HEK293 (cell line): ENCODE data around the gene SGMS1.
A peak's percentile ranks its signal among the peaks of the same experiment; 100 is the strongest.

Experiments used
- CTCF ChIA-PET: fragments of 350-600 bp; formaldehyde crosslinking; extraction: SDS; loops from one replicate; lab custom pipeline; 2021; ENCODE audit warnings: antibody characterized with exemption; lab: Yijun Ruan, JAX
- POLR2A ChIA-PET: fragments of 300-600 bp; formaldehyde crosslinking; extraction: SDS; loops from one replicate; lab custom pipeline; 2020; ENCODE audit warnings: antibody characterized with exemption, inconsistent platforms; lab: Yijun Ruan, JAX
- H3K27ac ChIP-seq: fragments of 200-500 bp; sonication (Bioruptor generic); 2 replicates; pipeline ENCODE4 v1.5.1; 2014; ENCODE audit warnings: low read depth, low read length, control low read depth, inconsistent platforms; ENCODE audit errors: extremely low read depth
- H3K36me3 ChIP-seq, 2 experiments: fragments of 200-500 bp in 1 of 2; sonication (Bioruptor generic) in 1 of 2; 1 replicate in 1 of 2; 2 replicates in 1 of 2; pipeline ENCODE4 v1.5.1; 2014 to 2017; ENCODE audit warnings: inconsistent platforms in 2 of 2, low read length in 2 of 2; ENCODE audit not compliant: control insufficient read depth in 2 of 2, insufficient read depth in 1 of 2
- H3K4me1 ChIP-seq: fragments of 200-500 bp; sonication (Bioruptor generic); 2 replicates; pipeline ENCODE4 v1.5.1; 2014; ENCODE audit warnings: mild to moderate bottlenecking, low read length, inconsistent platforms; ENCODE audit not compliant: control insufficient read depth, insufficient read depth
- H3K4me3 ChIP-seq: 2 replicates; pipeline ENCODE4 v1.5.1; 2011; ENCODE audit warnings: low read depth, mild to moderate bottlenecking, control low read depth, low read length, moderate library complexity
- H3K9me3 ChIP-seq: fragments of 200-500 bp; sonication (Bioruptor generic); 2 replicates; pipeline ENCODE4 v1.5.1; 2014; ENCODE audit warnings: low read depth, low read length, inconsistent platforms; ENCODE audit not compliant: control insufficient read depth, insufficient read depth
- GLI4 ChIP-seq: fragments of 450-650 bp; formaldehyde crosslinking; IDR thresholded peaks from 2 replicates; pipeline ENCODE4 v1.5.1; 2016; ENCODE audit warnings: missing biosample characterization, missing genetic modification characterization
- KLF16 ChIP-seq: fragments of 450-650 bp; formaldehyde crosslinking; IDR thresholded peaks from 2 replicates; pipeline ENCODE4 v1.5.1; 2017; ENCODE audit warnings: missing biosample characterization, missing genetic modification characterization
- KLF7 ChIP-seq: fragments of 450-650 bp; formaldehyde crosslinking; IDR thresholded peaks from 2 replicates; pipeline ENCODE4 v1.5.1; 2016; ENCODE audit warnings: missing biosample characterization, missing genetic modification characterization, borderline replicate concordance
- MZF1 ChIP-seq: fragments of 450-650 bp; formaldehyde crosslinking; IDR thresholded peaks from 2 replicates; pipeline ENCODE4 v1.5.1; 2017; ENCODE audit warnings: missing biosample characterization, missing genetic modification characterization, borderline replicate concordance
- PATZ1 ChIP-seq: fragments of 450-650 bp; formaldehyde crosslinking; IDR thresholded peaks from 2 replicates; pipeline ENCODE4 v1.5.1; 2016; ENCODE audit warnings: missing biosample characterization, missing genetic modification characterization
- REST ChIP-seq: fragments of 450-650 bp; formaldehyde crosslinking; IDR thresholded peaks from 2 replicates; pipeline ENCODE4 v1.5.1; 2016; ENCODE audit warnings: missing biosample characterization, missing genetic modification characterization
- ZBTB17 ChIP-seq: fragments of 450-650 bp; formaldehyde crosslinking; IDR thresholded peaks from 2 replicates; pipeline ENCODE4 v1.5.1; 2016; ENCODE audit warnings: missing biosample characterization, missing genetic modification characterization
- ZBTB21 ChIP-seq: fragments of 450-650 bp; formaldehyde crosslinking; IDR thresholded peaks from 2 replicates; pipeline ENCODE4 v1.5.1; 2017; ENCODE audit warnings: missing biosample characterization, missing genetic modification characterization
- ZBTB49 ChIP-seq: fragments of 450-650 bp; formaldehyde crosslinking; IDR thresholded peaks from 2 replicates; pipeline ENCODE4 v1.5.1; 2016; ENCODE audit warnings: missing biosample characterization, missing genetic modification characterization, low read depth
- ZBTB6 ChIP-seq: fragments of 450-650 bp; formaldehyde crosslinking; IDR thresholded peaks from 2 replicates; pipeline ENCODE4 v1.5.1; 2017; ENCODE audit warnings: missing biosample characterization, missing genetic modification characterization
- ZNF133 ChIP-seq: fragments of 450-650 bp; formaldehyde crosslinking; IDR thresholded peaks from 2 replicates; pipeline ENCODE4 v1.5.1; 2016; ENCODE audit warnings: missing biosample characterization, missing genetic modification characterization
- ZNF140 ChIP-seq: fragments of 450-650 bp; formaldehyde crosslinking; IDR thresholded peaks from 2 replicates; pipeline ENCODE4 v1.5.1; 2016; ENCODE audit warnings: missing biosample characterization, missing genetic modification characterization
- ZNF174 ChIP-seq: fragments of 450-650 bp; formaldehyde crosslinking; IDR thresholded peaks from 2 replicates; pipeline ENCODE4 v1.5.0; 2017; ENCODE audit warnings: missing biosample characterization, mild to moderate bottlenecking, missing genetic modification characterization
- ZNF23 ChIP-seq: fragments of 450-650 bp; formaldehyde crosslinking; IDR thresholded peaks from 2 replicates; pipeline ENCODE4 v1.5.1; 2016; ENCODE audit warnings: missing biosample characterization, missing genetic modification characterization, borderline replicate concordance
- ZNF335 ChIP-seq: fragments of 450-650 bp; formaldehyde crosslinking; conservative IDR thresholded peaks from 2 replicates; pipeline ENCODE4 v1.5.1; 2016; ENCODE audit warnings: missing biosample characterization, missing genetic modification characterization
- ZNF341 ChIP-seq: fragments of 450-650 bp; formaldehyde crosslinking; IDR thresholded peaks from 2 replicates; pipeline ENCODE4; 2016; ENCODE audit warnings: low read depth, missing biosample characterization, missing genetic modification characterization
- ZNF366 ChIP-seq: fragments of 450-650 bp; formaldehyde crosslinking; conservative IDR thresholded peaks from 2 replicates; pipeline ENCODE4 v1.5.1; 2016; ENCODE audit warnings: missing biosample characterization, missing genetic modification characterization
- ZNF394 ChIP-seq: fragments of 450-650 bp; formaldehyde crosslinking; IDR thresholded peaks from 2 replicates; pipeline ENCODE4 v1.5.1; 2016; ENCODE audit warnings: missing biosample characterization, missing genetic modification characterization, mild to moderate bottlenecking, moderate library complexity, borderline replicate concordance
- ZNF488 ChIP-seq: fragments of 450-650 bp; formaldehyde crosslinking; IDR thresholded peaks from 2 replicates; pipeline ENCODE4 v1.5.1; 2016; ENCODE audit warnings: missing biosample characterization, missing genetic modification characterization
- ZNF560 ChIP-seq: fragments of 450-650 bp; formaldehyde crosslinking; IDR thresholded peaks from 2 replicates; pipeline ENCODE4 v1.5.1; 2017; ENCODE audit warnings: missing biosample characterization, missing genetic modification characterization, borderline replicate concordance
- ZNF621 ChIP-seq: fragments of 450-650 bp; formaldehyde crosslinking; IDR thresholded peaks from 2 replicates; pipeline ENCODE4 v1.5.1; 2017; ENCODE audit warnings: missing biosample characterization, missing genetic modification characterization
- ZNF658 ChIP-seq: fragments of 450-650 bp; formaldehyde crosslinking; IDR thresholded peaks from 2 replicates; pipeline ENCODE4; 2016; ENCODE audit warnings: missing biosample characterization, missing genetic modification characterization
- ZNF664 ChIP-seq: fragments of 450-650 bp; formaldehyde crosslinking; IDR thresholded peaks from 2 replicates; pipeline ENCODE4 v1.5.1; 2016; ENCODE audit warnings: missing biosample characterization, missing genetic modification characterization
- ZNF791 ChIP-seq: fragments of 450-650 bp; formaldehyde crosslinking; IDR thresholded peaks from 2 replicates; pipeline ENCODE4 v1.5.1; 2016; ENCODE audit warnings: missing biosample characterization, missing genetic modification characterization
- ZSCAN30 ChIP-seq: fragments of 450-650 bp; IDR thresholded peaks from 2 replicates; pipeline ENCODE4 v1.5.1; 2018; ENCODE audit warnings: missing biosample characterization, mild to moderate bottlenecking, missing genetic modification characterization, moderate library complexity

The SGMS1 gene

GRCh38 chr10:50624866-50625501 is 1.2 kb upstream of the SGMS1 start (continued):
- TF ChIP-seq PATZ1 (tag by site-specific recombination) (no peak), ZNF488 (tag by site-specific recombination) (no peak), ZNF366 (no peak), ZBTB21 (no peak), ZNF133 (tag by site-specific recombination) (no peak), KLF7 (tag by site-specific recombination) (peak; percentile 75; the same call in 1 of the 2 replicates), MZF1 (no peak), ZBTB6 (tag by site-specific recombination) (no peak), ZNF23 (no peak), ZNF621 (tag by site-specific recombination) (no peak), ZBTB49 (no peak), ZNF341 (tag by site-specific recombination) (peak; percentile 83), ZNF664 (no peak)

GRCh38 chr10:50624413-50624865 is 683 bp upstream of the SGMS1 start:
- peak overlapping the region; percentile 84 for H3K27ac ChIP-seq
- H3K9me3 ChIP-seq, result no peaks in the 10 kb centered on the region
- ChIA-PET POLR2A (interaction anchor here (0.5 to 1.5 kb wide), 15 partner anchors 11 to 277 kb away, joined by 3 to 11 read pairs (median 4); partner anchors contain the start of gene ASAH2B), CTCF (interaction anchor here (0.6 to 1.0 kb wide), 7 partner anchors 54 to 282 kb away, joined by 3 to 4 read pairs (median 4); no protein-coding TSS in a partner anchor)
- H3K4me1 ChIP-seq, result peaks cover 14% of the 10 kb centered on the region
- peaks cover 0 to 4% of the 10 kb centered on the region in 2 experiments; a peak in 1 of 3 replicates for H3K36me3 ChIP-seq
- peak overlapping the region; percentile 90 for H3K4me3 ChIP-seq
- TF ChIP-seq ZNF140 (tag by site-specific recombination), result no peak
- TF ChIP-seq KLF16, result peak; percentile 97
- no peak for TF ChIP-seq REST (tag by site-specific recombination)
- TF ChIP-seq ZSCAN30, result 0 out of 2 replicates have a peak, but pooled peaks have one; percentile 76
- no peak for TF ChIP-seq ZNF658
- TF ChIP-seq GLI4, result no peak
- peak; percentile 80 for TF ChIP-seq PATZ1 (tag by site-specific recombination)
- TF ChIP-seq ZNF560 (tag by site-specific recombination), result no peak
- peak; percentile 99 for TF ChIP-seq ZNF335
- TF ChIP-seq ZBTB17 (tag by site-specific recombination), result peak; percentile 60
- TF ChIP-seq ZNF341 (tag by site-specific recombination), result no peak
- no peak for TF ChIP-seq ZNF791
- TF ChIP-seq ZNF394, result no peak
- TF ChIP-seq ZNF174, result no peak
